AG20443 (cell line): ENCODE measurements around the gene PPP6R2.
"Not testable (repeated sequence)": the region's sequence is repeated elsewhere in the genome, so short reads cannot be mapped to it uniquely, and the experiment has no call there.

ENCODE experiments used
- DNase-seq: peaks from one replicate; pipeline ENCODE4 v3.0.0; 2012; ENCODE audit warnings: low spot score, mixed read lengths

The PPP6R2 gene

GRCh38 chr22:50401907-50402306 is 58.8 kb downstream of the PPP6R2 start:
- DNase-seq = no peak

- DNase-seq = no peak
These were observed 60.6 kb downstream of the PPP6R2 start for GRCh38 chr22:50403701-50404101.

GRCh38 chr22:50406416-50407170 is 63.5 kb downstream of the PPP6R2 start:
- DNase-seq = no peak

GRCh38 chr22:50408311-50408710 is 65.2 kb downstream of the PPP6R2 start:
- DNase-seq = no peak

- not testable (repeated sequence) for DNase-seq
These were observed 65.8 kb downstream of the PPP6R2 start for GRCh38 chr22:50408954-50409353.

- DNase-seq = no peak
These were observed 71.5 kb downstream of the PPP6R2 start for GRCh38 chr22:50414476-50415248.

GRCh38 chr22:50415426-50415825 is 72.3 kb downstream of the PPP6R2 start:
- DNase-seq = no peak

- DNase-seq = no peak
These were observed 73.9 kb downstream of the PPP6R2 start for GRCh38 chr22:50416996-50417395.

- DNase-seq = no peak
These were observed 74.5 kb downstream of the PPP6R2 start for GRCh38 chr22:50417411-50418210.

GRCh38 chr22:50418624-50419023 is 75.5 kb downstream of the PPP6R2 start:
- no peak for DNase-seq

- no peak for DNase-seq
These were observed 76.0 kb downstream of the PPP6R2 start for GRCh38 chr22:50419116-50419515.

- no peak for DNase-seq
These were observed 76.9 kb downstream of the PPP6R2 start for GRCh38 chr22:50420015-50420414.

GRCh38 chr22:50420581-50420980 is 77.5 kb downstream of the PPP6R2 start:
- DNase-seq = no peak

- no peak for DNase-seq
These were observed 78.9 kb downstream of the PPP6R2 start for GRCh38 chr22:50422046-50422445.

- no peak for DNase-seq
These were observed 80.1 kb downstream of the PPP6R2 start for GRCh38 chr22:50422961-50423815.

GRCh38 chr22:50423956-50424355 is 80.8 kb downstream of the PPP6R2 start:
- no peak for DNase-seq

GRCh38 chr22:50425179-50425916 is 82.2 kb downstream of the PPP6R2 start:
- no peak for DNase-seq

GRCh38 chr22:50432131-50432876 is 89.2 kb downstream of the PPP6R2 start:
- DNase-seq = no peak

- not testable (repeated sequence) for DNase-seq
These were observed 89.9 kb downstream of the PPP6R2 start for GRCh38 chr22:50432877-50433510.

GRCh38 chr22:50434849-50435248 is 91.7 kb downstream of the PPP6R2 start:
- no peak for DNase-seq
